ENCODE measurements around the gene FLRT2.

FLRT2 gene

GRCh38 chr14:85531141-85531586 lies 1.2 kb downstream of the FLRT2 start:
- DNase-seq (ENCODE audit: low read depth, low spot score) = peak; percentile 79

- peak; percentile 75 for DNase-seq (ENCODE audit: low read depth, low spot score)
These were observed 1.8 kb downstream of the FLRT2 start for GRCh38 chr14:85531587-85532373.

- DNase-seq (ENCODE audit: low read depth, low spot score) = no peak
These were observed 2.6 kb downstream of the FLRT2 start for GRCh38 chr14:85532374-85533022.

- DNase-seq (ENCODE audit: low read depth, low spot score) = peak; percentile 88
These were observed 3.3 kb downstream of the FLRT2 start for GRCh38 chr14:85533023-85533860.

GRCh38 chr14:85533861-85534291 lies 3.9 kb downstream of the FLRT2 start:
- DNase-seq (ENCODE audit: low read depth, low spot score) = peak; percentile 46

- DNase-seq (ENCODE audit: low read depth, low spot score) = peak; percentile 36
These were observed 4.7 kb downstream of the FLRT2 start for GRCh38 chr14:85534458-85535293.

GRCh38 chr14:85535321-85535720 lies 5.4 kb downstream of the FLRT2 start:
- DNase-seq (ENCODE audit: low read depth, low spot score) = no peak

- peak; percentile 19 for DNase-seq (ENCODE audit: low read depth, low spot score)
These were observed 6.3 kb downstream of the FLRT2 start for GRCh38 chr14:85535991-85536832.

GRCh38 chr14:85536833-85537190 lies 6.9 kb downstream of the FLRT2 start:
- no peak for DNase-seq (ENCODE audit: low read depth, low spot score)

- DNase-seq (ENCODE audit: low read depth, low spot score) = no peak
These were observed 7.6 kb downstream of the FLRT2 start for GRCh38 chr14:85537526-85537925.

- no peak for DNase-seq (ENCODE audit: low read depth, low spot score)
These were observed 8.7 kb downstream of the FLRT2 start for GRCh38 chr14:85538636-85539035.

GRCh38 chr14:85539510-85539909 lies 9.6 kb downstream of the FLRT2 start:
- no peak for DNase-seq (ENCODE audit: low read depth, low spot score)

- no peak for DNase-seq (ENCODE audit: low read depth, low spot score)
These were observed 12.7 kb downstream of the FLRT2 start for GRCh38 chr14:85542623-85543022.

GRCh38 chr14:85545738-85546137 lies 15.8 kb downstream of the FLRT2 start:
- DNase-seq (ENCODE audit: low read depth, low spot score) = no peak

GRCh38 chr14:85546390-85546789 lies 16.4 kb downstream of the FLRT2 start:
- DNase-seq (ENCODE audit: low read depth, low spot score) = peak; percentile 85

GRCh38 chr14:85549697-85550096 lies 19.8 kb downstream of the FLRT2 start:
- no peak for DNase-seq (ENCODE audit: low read depth, low spot score)

- no peak for DNase-seq (ENCODE audit: low read depth, low spot score)
These were observed 24.2 kb downstream of the FLRT2 start for GRCh38 chr14:85554106-85554505.

- DNase-seq (ENCODE audit: low read depth, low spot score) = no peak
These were observed 26.3 kb downstream of the FLRT2 start for GRCh38 chr14:85556267-85556666.

- DNase-seq (ENCODE audit: low read depth, low spot score) = no peak
These were observed 28.6 kb downstream of the FLRT2 start for GRCh38 chr14:85558505-85558904.

- DNase-seq (ENCODE audit: low read depth, low spot score) = no peak
These were observed 32.7 kb downstream of the FLRT2 start for GRCh38 chr14:85562630-85563029.
